ENCODE data around the gene WFDC9. TPM values are rescaled to one million over a fixed set of nuclear protein-coding genes. Genes with fewer than 3 reads are reported as not detected.

WFDC9 gene
- total and polyA plus RNA-seq, 2 donors (not counting 3 experiments of a cell fraction or from before 2014, with no cell fraction given) = not detected

- no peak overlapping the region for H3K4me2 ChIP-seq (ENCODE audit: insufficient read depth, low read length)
- DNase-seq (ENCODE audit: low read depth, low spot score) (no peak), FAIRE-seq (no peak)
- CTCF ChIA-PET = interaction anchor here (1.5 to 2.0 kb wide), 2 partner anchors 16 to 144 kb away, joined by 3 to 6 read pairs; no protein-coding TSS in a partner anchor
- POLR2A ChIA-PET = no interaction called here
- no peak overlapping the region for H3K4me3 ChIP-seq (replicated peaks in 1 of 3; ENCODE audit: insufficient read depth in 1 of 3, low read depth in 1 of 3, low read length in 3 of 3)
- no peak overlapping the region for H3K9ac ChIP-seq (replicated peaks; ENCODE audit: extremely low read depth, insufficient read depth, low read length)
- H3K36me3 ChIP-seq (ENCODE audit: control insufficient read depth in 2 of 2, extremely low read depth in 1 of 2, insufficient read depth in 2 of 2, low read length in 2 of 2) = no peaks in the 10 kb centered on the region
- no peaks in the 10 kb centered on the region for H3K9me3 ChIP-seq (replicated peaks; ENCODE audit: control insufficient read depth, insufficient read depth, low read length)
- intact Hi-C loops (cut with micrococcal nuclease) (loop anchor here (10.0 kb wide), 1 partner anchor 148 kb away; no protein-coding TSS in a partner anchor), dilution Hi-C loops (cut with MboI; ENCODE audit: extremely low pct_ligation_motif_present, low sequenced_read_pairs) (no loop called here)
- H2AFZ ChIP-seq (ENCODE audit: low read depth, low read length) = no peak overlapping the region
- no peak for TF ChIP-seq GATA2 (IDR thresholded peaks at IDR 0.05; ENCODE audit: insufficient read depth, insufficient read length, low read depth, low read length)
- TF ChIP-seq POLR2AphosphoS5 (IDR thresholded peaks at IDR 0.05; ENCODE audit: insufficient read depth, low read depth, low read length) = no peak
- TF ChIP-seq MAX (IDR thresholded peaks at IDR 0.05; ENCODE audit: insufficient read depth, insufficient read length) = no peak
- no peak for TF ChIP-seq CTCF (IDR thresholded peaks at IDR 0.05; ENCODE audit: extremely low read depth in 1 of 2, insufficient read depth in 1 of 2, low read depth in 1 of 2, low read length in 2 of 2)
- no peak for TF ChIP-seq POLR2A (IDR thresholded peaks at IDR 0.05; ENCODE audit: low read depth, low read length)
- no peak for TF ChIP-seq EZH2 (IDR thresholded peaks at IDR 0.05; ENCODE audit: borderline replicate concordance, low read depth, low read length, severe bottlenecking)
- TF ChIP-seq JUN (IDR thresholded peaks at IDR 0.05; ENCODE audit: borderline replicate concordance, insufficient read depth, insufficient read length, low read depth) = no peak
- no peak for TF ChIP-seq FOS (IDR thresholded peaks at IDR 0.05; ENCODE audit: borderline replicate concordance, insufficient read depth, low read length)
- no peak for TF ChIP-seq MYC (IDR thresholded peaks at IDR 0.05; ENCODE audit: low read depth, low read length)
- H3K79me2 ChIP-seq (ENCODE audit: control insufficient read depth, insufficient read depth, low read length) = no peaks in the 10 kb centered on the region
- no peaks in the 10 kb centered on the region for H3K4me1 ChIP-seq (ENCODE audit: control insufficient read depth, extremely low read depth, insufficient read depth, low read length)
- no peaks in the 10 kb centered on the region for H3K27me3 ChIP-seq (ENCODE audit: control insufficient read depth in 2 of 2, insufficient read depth in 2 of 2, low read length in 2 of 2)
- no peaks in the 10 kb centered on the region for H4K20me1 ChIP-seq (replicated peaks; ENCODE audit: control insufficient read depth, extremely low read depth, insufficient read depth, low read length)
- no peaks in the 10 kb centered on the region for H3K9me1 ChIP-seq (replicated peaks; ENCODE audit: control insufficient read depth, extremely low read depth, insufficient read depth, low read length)
- BruUV-seq (replicated peaks) = no TSS peak
- no peak overlapping the region for H3K27ac ChIP-seq (ENCODE audit: insufficient read depth, low read depth, low read length)
These were observed 4.5 kb downstream of the WFDC9 start for GRCh38 chr20:45626540-45626939.

All from endothelial cell of umbilical vein (primary cell).